Activated T-cell treated with anti-CD3 and anti-CD28 coated beads for 1 hour (primary cell): ENCODE results near the gene ANO5.
A peak's percentile ranks its signal among the peaks of the same experiment; 100 is the strongest.
"Not testable (repeated sequence)": the region's sequence is repeated elsewhere in the genome, so short reads cannot be mapped to it uniquely, and the experiment has no call there.

Source experiments
- DNase-seq: peaks from one replicate; pipeline ENCODE4 v3.0.0-alpha.2; 2020; ENCODE audit warnings: low read depth

Gene ANO5

DNA sequence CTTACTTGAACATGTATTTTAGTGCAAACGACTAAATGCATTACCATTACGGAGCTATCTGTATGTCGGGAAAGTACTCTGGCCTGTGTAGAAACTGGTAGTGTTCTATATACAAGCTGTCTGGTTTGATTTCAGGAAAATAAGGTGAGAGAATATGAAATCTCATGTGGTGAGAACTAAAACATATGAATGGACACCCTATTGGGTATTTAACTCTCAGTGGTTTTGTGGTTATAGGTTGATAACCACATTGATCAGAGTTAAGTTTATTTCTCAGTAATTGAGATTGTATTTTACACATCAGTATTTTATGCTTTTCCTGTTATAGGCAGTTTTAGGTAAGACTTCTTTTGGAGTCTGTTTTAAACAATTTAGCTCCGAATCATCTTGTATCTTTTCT lies 10.4 kb downstream of the ANO5 start:
- DNase-seq: no peak

DNA sequence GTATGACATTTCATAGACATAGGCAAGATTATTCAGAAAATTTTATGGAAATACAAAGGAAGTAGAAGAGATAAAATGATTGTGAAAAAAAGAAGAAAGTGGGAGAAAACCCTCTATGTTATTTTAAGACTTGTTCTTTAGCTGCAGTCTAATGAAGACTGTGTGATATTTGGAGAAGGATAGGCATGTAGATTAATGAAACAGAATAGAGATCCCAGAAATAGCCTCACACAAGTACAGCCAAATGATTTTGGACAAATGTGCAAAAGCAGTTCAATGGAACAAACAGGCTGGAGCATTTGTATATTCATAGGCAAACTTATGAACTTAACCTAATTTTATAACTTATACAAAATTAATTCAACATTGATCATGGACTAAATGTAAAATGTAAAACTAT lies 14.3 kb downstream of the ANO5 start:
- no peak for DNase-seq

DNA sequence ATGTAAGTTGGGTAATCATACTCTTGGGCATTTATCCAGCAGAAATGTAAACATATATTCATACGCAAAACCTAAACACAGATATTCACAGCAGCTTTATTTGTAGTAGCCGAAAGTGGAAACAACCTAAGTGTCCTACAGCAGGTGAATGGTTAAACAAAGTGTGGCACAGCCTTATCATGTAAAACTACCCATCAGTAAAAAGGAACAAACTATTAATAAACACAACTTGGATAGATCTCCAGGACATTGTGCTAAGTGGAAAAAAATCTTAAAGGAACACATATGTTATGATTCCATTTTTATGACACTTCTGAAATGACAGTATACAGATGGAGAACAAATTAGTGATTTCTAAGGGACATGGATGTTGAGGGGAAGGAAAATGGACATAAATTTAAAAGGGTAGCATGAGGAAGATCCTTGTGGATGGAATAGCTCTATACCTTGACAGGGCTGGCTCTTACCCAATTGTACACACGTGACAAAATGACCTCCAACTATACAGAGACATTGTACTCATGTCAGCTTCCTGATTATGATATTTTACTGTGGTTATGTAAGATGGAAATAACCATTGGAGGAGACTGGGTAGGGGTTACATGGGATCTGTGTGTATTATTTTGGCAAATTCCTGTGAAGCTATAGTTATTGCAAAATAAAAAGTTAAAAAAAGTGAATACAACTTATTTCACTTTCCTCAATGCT lies 15.4 kb downstream of the ANO5 start:
- DNase-seq: no peak

DNA sequence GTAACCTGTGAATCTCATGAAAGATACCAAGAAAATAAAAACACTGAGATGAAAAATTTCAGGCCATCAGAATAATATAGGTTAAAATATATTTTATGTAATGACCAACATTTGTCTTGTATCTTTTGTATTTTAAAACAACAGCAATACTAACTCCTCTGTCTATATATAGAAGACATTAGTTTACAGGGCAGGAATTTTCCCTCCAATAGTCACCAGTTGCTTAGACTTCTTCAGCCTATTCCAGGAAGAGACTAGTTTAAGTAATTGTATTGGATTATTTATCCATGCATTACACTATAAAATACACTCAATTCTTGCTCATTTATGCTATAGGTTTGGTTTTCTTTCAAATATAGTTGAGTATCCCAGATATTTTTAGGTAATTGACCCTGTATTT lies 24.1 kb downstream of the ANO5 start:
- DNase-seq: no peak

DNA sequence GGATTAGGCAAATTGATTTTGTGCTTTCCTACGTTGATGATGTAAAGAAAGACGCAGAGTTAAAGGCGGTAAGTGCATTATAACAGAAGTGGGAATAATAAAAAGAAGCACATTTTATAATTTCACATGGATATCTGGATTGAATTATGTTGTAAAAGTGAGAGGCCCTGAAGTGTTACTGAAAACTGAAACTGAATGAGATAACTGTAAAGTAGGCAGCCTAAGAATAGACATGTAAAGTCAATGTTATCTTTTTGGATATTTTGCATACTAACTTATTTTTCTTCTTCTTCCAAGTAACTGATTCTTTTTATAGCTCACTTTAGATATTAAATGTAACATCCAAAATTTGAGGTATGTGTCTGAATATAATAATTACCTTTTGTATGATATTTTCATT lies 28.3 kb downstream of the ANO5 start:
- no peak for DNase-seq

DNA sequence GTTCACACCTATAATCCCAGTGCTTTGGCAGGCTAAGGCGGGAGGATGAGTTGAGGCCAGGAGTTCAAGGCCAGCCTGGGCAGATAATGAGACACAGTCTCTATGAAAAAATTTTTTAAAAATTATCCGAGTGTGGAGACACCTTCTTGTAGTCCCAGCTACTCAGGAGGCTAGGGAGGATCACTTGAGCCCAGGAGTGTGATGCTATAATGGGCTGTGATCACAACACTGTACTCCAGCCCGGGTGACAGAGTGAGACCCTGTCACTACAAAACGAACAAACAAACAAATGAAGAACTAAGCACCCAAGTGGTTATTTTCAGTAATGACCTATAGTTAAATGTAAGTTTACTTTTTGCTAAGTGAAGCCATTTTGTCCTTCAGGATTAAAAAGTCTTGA lies 32.3 kb downstream of the ANO5 start:
- DNase-seq: no peak

DNA sequence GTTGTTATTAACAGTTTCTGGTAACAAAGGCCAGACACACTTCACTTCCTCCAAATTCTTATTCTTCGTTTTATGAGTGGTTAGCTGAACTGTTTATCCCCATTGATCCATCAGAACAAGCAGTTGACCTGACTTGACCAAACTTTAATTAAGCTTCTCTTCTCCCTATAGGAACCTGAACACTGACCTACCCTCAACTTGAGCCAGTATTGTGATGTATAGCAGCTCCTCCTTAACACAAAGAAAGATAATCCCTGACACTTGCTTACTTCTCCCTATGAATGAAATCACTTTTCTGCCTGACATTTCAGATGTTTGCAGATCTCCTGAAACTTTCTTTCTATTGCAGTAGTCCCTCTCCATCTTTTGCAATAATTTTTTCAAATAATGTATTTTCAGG lies 41.9 kb downstream of the ANO5 start:
- no peak for DNase-seq

DNA sequence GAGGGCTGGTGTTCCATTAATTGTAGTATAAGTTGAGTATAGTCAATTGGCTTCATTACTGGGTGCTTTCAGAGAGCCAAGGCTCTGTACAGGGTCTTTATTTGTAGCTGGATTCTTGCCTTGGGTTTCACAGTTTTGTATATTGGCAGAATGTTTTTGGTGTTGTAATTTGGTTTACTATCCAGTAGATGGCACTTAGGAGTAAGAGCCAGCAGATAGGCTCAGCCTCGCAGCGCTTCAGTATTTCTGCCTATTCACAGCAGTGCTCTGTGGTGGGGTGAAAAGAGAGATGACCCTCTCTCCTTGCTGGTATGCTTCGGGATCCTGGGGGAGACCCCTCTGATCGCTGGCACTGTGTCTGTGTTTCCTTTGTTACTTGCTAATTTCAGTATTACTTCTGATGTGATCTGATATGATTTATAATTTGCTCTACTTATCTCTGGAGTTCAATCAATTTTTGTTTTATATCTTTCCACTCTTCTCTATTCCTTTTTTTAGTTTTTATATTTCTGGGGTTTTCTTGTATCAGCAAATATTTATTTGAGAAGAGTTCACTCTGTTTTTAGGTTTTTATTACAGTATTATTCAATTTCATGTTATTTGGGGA lies 52.2 kb downstream of the ANO5 start:
- DNase-seq: peak; percentile 0

DNA sequence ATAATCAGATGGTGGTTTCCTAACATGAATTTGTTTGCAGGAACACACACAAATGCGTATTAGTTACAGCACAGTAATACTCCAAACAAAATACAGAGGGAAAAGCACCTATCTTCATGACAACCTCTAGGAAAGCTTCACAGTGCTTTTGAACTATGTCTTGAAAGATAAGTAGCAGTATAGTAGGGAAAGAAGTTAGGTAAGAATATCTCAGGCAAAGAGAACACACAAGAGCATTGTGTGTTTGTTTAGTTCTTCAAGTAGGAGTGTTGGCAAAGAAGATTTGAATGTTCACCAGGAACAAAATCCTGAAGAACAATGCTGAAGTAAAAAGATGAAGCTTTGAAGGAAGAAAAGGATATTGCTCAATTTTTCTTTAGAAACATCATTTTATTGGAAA lies 54.1 kb downstream of the ANO5 start:
- DNase-seq: no peak

DNA sequence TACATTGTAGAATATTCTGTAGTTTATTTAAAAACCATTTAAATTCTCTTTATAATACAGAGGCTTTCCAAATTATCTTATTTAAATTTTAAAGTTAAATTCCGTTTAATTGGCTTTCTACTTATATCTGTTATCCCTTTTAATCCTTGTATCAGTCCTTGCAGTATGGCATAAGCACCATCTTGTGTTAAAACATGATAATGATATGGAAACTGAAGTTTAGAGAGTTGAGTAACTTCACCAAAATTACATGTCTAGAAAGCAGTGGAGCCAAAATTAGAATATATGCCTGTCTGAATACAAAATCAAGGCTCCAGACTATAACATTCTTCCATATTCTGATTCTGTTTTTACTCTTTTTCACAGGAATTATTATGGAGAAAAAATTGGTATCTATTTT lies 57.0 kb downstream of the ANO5 start:
- no peak for DNase-seq

DNA sequence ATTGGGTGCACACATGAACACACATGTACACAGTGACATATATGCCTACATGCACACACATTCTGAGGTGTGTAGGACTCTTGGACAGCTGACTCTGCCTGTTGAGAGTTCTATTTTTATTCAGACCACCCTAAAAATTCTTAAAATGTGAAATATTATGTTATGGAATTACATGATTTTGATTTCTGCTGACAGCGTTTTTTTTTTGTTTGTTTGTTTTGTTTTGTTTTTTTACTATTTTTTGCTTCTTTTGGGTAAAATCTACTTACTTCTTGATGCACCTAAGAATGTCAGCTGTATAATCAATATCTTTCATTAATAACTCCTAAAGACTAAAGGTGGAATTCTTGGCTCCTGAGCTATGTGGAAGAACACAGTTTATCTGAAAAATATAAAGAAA lies 64.0 kb downstream of the ANO5 start:
- DNase-seq: no peak

DNA sequence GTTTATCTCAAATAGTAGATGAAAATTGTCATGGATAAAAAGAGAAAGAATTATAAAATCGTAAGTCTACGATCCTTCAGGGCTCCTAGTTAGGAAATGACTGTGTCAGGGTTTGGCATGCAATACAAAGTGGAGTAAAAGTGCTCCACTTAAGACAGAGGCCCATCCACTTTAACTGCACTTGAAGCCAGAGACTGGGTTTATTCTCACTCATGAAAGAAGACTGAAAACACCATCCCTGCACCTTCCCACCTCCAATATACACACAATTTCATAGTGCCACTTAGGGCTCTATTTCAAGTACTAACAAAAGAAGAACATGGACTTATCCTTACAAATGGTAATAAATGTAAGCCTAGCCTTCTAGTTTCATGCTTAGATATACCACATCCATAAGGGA lies 70.7 kb downstream of the ANO5 start:
- DNase-seq: no peak

DNA sequence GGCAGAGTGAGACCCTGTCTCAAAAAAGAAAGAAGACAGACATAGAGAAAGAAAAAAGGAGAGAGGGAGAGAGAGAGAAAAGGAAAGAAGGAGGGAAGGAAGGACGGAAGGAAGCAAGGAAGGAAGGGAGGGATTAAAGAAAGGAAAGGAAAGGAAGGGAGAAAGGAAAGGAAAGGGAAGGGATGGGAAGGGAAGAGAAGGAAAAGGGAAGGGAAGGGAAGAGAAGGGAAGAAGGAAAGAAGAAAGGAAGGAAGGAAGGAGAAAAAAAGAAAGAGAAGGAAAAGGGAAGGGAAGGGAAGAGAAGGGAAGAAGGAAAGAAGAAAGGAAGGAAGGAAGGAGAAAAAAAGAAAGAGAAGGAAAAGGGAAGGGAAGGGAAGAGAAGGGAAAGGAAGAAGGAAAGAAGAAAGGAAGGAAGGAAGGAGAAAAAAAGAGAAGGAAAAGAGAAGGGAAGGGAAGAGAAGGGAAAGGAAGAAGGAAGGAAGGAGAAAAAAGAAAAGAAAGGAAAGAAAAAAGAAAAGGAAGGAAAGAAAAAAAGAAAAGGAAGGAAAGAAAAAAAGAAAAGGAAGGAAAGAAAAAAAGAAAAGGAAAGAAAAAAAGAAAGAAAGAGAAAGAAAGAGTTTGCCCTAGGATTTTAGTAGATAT lies 76.2 kb downstream of the ANO5 start:
- not testable (repeated sequence) for DNase-seq

DNA sequence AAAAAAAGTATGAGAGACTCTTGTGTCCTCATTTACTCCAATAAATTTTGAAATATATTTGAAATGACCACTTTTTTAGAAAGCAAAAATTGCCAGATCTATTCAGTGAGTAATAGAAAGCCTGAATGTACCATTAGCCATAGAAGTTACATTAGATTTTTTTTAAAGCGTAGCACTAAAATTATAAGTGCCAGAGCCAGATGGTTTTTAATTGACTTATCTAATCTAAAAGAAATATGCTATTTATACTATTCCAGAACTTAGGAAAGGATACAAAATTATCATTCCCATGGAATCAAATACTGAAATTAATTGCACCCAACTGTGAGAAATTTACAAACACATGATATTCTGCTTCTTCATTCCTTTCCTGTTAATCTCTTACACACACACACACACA lies 80.9 kb downstream of the ANO5 start:
- DNase-seq: no peak

DNA sequence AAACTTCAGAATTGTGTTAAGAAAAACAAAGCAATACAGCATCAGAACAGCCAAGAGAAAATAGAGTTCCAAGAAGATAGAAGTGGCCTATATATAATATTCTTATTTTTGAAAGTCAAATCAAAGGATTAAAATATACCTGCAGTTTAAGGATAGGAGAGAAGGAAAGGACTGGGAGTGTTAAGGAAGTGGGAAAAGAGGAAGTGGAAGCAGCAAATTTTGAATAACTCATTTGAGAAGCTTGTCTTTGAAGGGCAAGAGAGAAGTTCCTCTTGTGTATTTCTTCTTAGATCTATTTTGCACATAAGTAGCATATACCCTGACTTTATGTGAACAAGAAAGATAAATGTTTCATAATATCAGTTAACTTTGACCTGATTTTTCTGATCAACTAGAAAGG lies 82.7 kb downstream of the ANO5 start:
- DNase-seq: no peak

DNA sequence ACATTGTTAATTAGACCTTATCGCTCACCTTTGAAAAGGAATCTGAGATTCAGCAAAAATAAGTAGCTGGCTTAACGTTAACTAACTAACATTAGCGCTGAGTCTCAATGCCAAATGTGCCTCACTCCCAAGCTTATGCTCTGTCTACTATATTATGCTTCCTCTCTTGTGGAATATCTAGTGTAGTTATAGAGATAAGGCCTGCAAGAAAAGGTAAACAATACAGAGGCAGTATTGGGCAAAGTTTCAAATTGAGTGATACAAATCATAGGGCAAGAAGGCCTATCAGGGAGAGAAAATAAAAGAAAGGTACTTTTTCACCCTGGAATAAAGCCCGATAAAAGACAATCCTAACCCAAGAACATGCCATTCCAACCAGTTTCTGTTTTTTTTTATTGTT lies 83.7 kb downstream of the ANO5 start:
- no peak for DNase-seq

DNA sequence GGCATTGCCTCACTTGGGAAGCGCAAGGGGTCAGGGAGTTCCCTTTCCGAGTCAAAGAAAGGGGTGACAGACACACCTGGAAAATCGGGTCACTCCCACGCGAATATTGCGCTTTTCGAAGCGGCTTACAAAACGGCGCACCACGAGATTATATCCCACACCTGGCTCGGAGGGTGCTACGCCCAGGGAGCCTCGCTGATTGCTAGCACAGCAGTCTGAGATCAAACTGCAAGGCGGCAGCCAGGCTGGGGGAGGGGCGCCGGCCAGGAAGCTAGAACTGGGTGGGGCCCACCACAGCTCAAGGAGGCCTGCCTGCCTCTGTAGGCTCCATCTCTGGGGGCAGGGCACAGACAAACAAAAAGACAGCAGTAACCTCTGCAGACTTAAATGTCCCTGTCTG lies 92.1 kb downstream of the ANO5 start:
- not testable (repeated sequence) for DNase-seq

DNA sequence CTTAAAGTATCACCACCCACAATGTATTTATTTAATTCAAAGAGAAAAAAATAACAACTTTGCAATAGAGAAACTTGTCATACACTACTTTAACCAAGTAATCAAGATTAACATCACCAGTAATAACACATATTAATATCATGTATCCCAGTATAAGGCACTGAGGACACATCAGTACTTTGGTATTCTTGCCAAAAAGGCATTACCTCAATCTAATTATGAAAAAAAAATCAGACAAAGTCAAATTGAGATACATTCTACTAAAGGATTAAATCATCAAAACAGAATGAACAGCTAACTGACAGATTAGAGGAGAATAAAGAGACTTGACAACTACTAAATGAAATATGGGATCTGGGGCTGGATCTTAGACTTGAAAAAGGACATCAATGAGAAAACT lies 109.5 kb downstream of the ANO5 start:
- no peak for DNase-seq

DNA sequence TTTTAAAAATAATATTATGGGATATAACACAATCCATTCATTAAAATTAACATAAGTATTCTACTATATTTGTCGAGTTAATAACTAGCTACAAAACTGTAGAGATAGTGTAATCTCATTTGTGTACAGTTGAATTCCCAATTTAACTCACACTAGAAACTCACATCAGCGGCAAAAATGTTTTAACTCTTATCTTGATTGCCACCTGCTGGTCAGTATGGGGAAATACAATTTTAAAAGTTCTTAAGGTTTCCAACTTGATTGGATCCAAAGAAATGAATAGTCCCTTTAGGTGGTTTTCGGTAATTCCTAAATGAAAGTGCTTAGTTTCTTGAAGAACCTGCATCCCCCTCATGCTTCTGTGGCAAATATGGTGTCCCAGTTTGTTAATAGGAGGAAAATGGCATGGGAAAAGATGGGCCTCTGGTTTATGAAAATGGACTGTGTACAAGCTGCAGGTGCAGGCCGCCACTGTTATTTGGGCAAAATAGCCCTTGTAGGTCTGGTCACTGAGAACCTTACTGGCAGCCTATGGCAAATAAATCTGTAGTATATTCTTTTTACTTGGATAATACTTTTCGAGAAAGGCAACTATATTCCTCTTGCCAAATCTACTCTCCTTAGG lies 111.6 kb downstream of the ANO5 start:
- no peak for DNase-seq

DNA sequence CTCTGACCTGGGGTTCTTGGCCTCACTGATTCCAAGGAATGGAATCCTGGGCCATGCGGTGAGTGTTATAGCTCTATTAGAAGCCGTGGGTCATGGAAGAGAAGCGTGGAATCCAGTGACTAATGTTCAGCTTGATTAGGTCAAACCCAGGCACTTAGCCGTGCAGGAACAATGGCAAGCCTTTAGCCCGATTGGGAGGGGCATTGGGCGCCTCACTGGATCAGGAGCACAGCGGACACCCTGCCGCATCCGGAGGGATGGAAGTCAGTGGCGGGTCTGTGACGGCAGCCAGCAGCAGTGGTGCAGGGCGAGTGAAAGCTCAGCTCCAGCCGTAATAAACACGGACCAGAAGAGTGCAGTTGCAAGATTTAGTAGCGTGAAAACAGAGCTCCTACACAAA lies 124.8 kb downstream of the ANO5 start:
- no peak for DNase-seq

DNA sequence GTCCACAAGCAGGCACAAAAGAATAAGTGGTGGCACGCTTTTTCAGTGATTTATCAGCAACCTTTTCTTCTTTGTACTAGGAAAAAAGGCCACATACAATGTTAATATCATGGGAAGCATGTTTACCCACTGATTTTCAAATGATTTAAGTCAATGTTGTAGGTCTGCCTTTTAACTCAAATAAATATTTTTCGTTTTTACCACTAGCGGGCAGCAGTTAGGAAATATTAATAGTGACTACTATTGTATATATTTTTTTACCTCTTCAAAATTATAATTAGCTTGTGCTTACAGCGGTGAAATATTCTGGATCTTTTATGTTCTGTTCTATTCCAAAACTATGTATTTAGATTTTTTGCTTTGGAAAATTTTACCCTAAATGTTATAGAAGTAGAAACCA lies 138.9 kb downstream of the ANO5 start:
- no peak for DNase-seq
